GM12878 (cell line): ENCODE results near the gene ATP1B1. TPM values are rescaled to one million over a fixed set of nuclear protein-coding genes. Genes with fewer than 3 reads are reported as not detected.

ENCODE experiments used
- ATAC-seq: fragments of 200-7000 bp; cut with Tn5 transposase; 3 replicates; pipeline ENCODE4 v1.9.1; 2020; ENCODE audit warnings: mild to moderate bottlenecking, moderate library complexity
- BruUV-seq: library from RNA; stranded (reverse); fragments of 400-500 nt; replicated peaks from 2 replicates; lab custom pipeline; 2021; lab: Mats Ljungman, UMichigan
- CTCF ChIA-PET: fragments of 300-600 bp; sonication (Branson Sonifier 250); formaldehyde crosslinking; extraction: SDS; loops from one replicate; lab custom pipeline; 2021; ENCODE audit warnings: inconsistent platforms; lab: Yijun Ruan, JAX
- POLR2A ChIA-PET: fragments of 350-600 bp; formaldehyde crosslinking; extraction: SDS; loops from one replicate; lab custom pipeline; 2021; ENCODE audit warnings: inconsistent platforms; lab: Charles Lee
- RAD21 ChIA-PET: fragments of 300-600 bp; sonication (Branson Sonifier 250); formaldehyde crosslinking; loops from one replicate; lab custom pipeline; 2023; ENCODE audit warnings: antibody characterized with exemption; ENCODE audit not compliant: unreplicated experiment; lab: Charles Lee
- SMC1A ChIA-PET: fragments of 300-600 bp; sonication (Branson Sonifier 250); formaldehyde crosslinking; loops from one replicate; lab custom pipeline; 2023; ENCODE audit not compliant: unreplicated experiment, uncharacterized antibody; lab: Charles Lee
- DNase-seq: peaks from one replicate; pipeline ENCODE4 v3.0.0-alpha.2; 2011; ENCODE audit warnings: low read depth, low spot score
- FAIRE-seq: peaks from 3 replicates; lab custom pipeline; 2011; peaks lifted over from hg19 to GRCh38; lab: Jason Lieb, UNC
- H2AFZ ChIP-seq: 2 replicates; pipeline ENCODE4 v1.6.0; 2011; ENCODE audit warnings: low read depth, low read length, control low read depth; ENCODE audit not compliant: control insufficient read depth
- H3K27ac ChIP-seq: 2 replicates; pipeline ENCODE4 v1.5.1; 2011; ENCODE audit warnings: control low read depth; ENCODE audit not compliant: control insufficient read depth, insufficient read depth
- H3K27me3 ChIP-seq, 2 experiments: replicated peaks in 1 of 2; 2 replicates each; pipeline versions ENCODE4 v1.6.0 to v1.6.1; 2011; ENCODE audit warnings: low read length in 1 of 2; ENCODE audit not compliant: control insufficient read depth in 2 of 2, insufficient read depth in 2 of 2
- H3K36me3 ChIP-seq, 2 experiments: 2 replicates each; pipeline ENCODE4 v1.5.1; 2011; ENCODE audit warnings: low read length in 1 of 2; ENCODE audit not compliant: control insufficient read depth in 2 of 2, insufficient read depth in 2 of 2
- H3K4me1 ChIP-seq: 2 replicates; pipeline ENCODE4 v1.6.1; 2011; ENCODE audit warnings: mild to moderate bottlenecking, low read length, moderate library complexity, mixed read lengths; ENCODE audit not compliant: control insufficient read depth, insufficient read depth
- H3K4me2 ChIP-seq: 2 replicates; pipeline ENCODE4 v1.6.0; 2011; ENCODE audit warnings: control low read depth; ENCODE audit not compliant: control insufficient read depth, insufficient read depth
- H3K4me3 ChIP-seq: fragments of 200-600 bp; sonication (generic); 2 replicates; pipeline ENCODE4 v1.5.1; 2016
- H3K79me2 ChIP-seq: 2 replicates; pipeline ENCODE4 v1.6.0; 2011; ENCODE audit warnings: low read length; ENCODE audit not compliant: control insufficient read depth, insufficient read depth
- H3K9ac ChIP-seq: 2 replicates; pipeline ENCODE4 v1.8.0; 2011; ENCODE audit warnings: low read length, control low read depth, mixed read lengths; ENCODE audit not compliant: control insufficient read depth, insufficient read depth
- H3K9me3 ChIP-seq: replicated peaks from 3 replicates; pipeline ENCODE4 v1.5.1; 2011; ENCODE audit warnings: mild to moderate bottlenecking, low read length; ENCODE audit not compliant: control insufficient read depth, insufficient read depth
- H4K20me1 ChIP-seq: 2 replicates; pipeline ENCODE4 v1.6.0; 2011; ENCODE audit not compliant: control insufficient read depth, insufficient read depth
- CBX5 ChIP-seq: sonication (generic); IDR thresholded peaks from 2 replicates; pipeline ENCODE4 v1.6.1; 2016; ENCODE audit warnings: low read depth, moderate library complexity, mild to moderate bottlenecking, inconsistent platforms
- EP300 ChIP-seq, 2 experiments: fragments of 150-350 bp in 1 of 2; IDR thresholded peaks; 2 replicates each; pipeline ENCODE4 v1.6.1; 2011 to 2012; ENCODE audit warnings: low read depth in 2 of 2, low read length in 2 of 2, borderline replicate concordance in 1 of 2, improper control_type of control experiment in 1 of 2, inconsistent platforms in 1 of 2; ENCODE audit not compliant: control insufficient read depth in 1 of 2
- EZH2 ChIP-seq: IDR thresholded peaks from 2 replicates; pipeline ENCODE4 v1.6.1; 2012; ENCODE audit warnings: low read depth, mild to moderate bottlenecking, control low read depth, inconsistent platforms, low read length, borderline replicate concordance; ENCODE audit not compliant: control insufficient read depth
- JUND ChIP-seq: IDR thresholded peaks from 2 replicates; pipeline ENCODE4 v1.6.1; 2012; ENCODE audit warnings: low read depth, mild to moderate bottlenecking, low read length, improper control_type of control experiment, moderate library complexity
- NFXL1 ChIP-seq: fragments of 450-650 bp; IDR thresholded peaks from 2 replicates; pipeline ENCODE4 v1.6.1; 2017; ENCODE audit warnings: antibody characterized with exemption, mild to moderate bottlenecking, borderline replicate concordance
- NFYA ChIP-seq: IDR thresholded peaks from 2 replicates; pipeline ENCODE4 v1.6.1; 2011; ENCODE audit warnings: low read depth, mild to moderate bottlenecking, low read length, improper control_type of control experiment, borderline replicate concordance
- POU2F2 ChIP-seq: IDR thresholded peaks from 3 replicates; pipeline ENCODE4 v1.6.1; 2011; ENCODE audit warnings: low read depth, mild to moderate bottlenecking, low read length, borderline replicate concordance
- RELA ChIP-seq: fragments of 450-650 bp; IDR thresholded peaks from 2 replicates; pipeline ENCODE4 v1.8.0; 2014; ENCODE audit warnings: borderline replicate concordance; ENCODE audit not compliant: partially characterized antibody
- RFX5 ChIP-seq: IDR thresholded peaks from 2 replicates; pipeline ENCODE4 v1.6.1; 2011; ENCODE audit warnings: low read depth, low read length, improper control_type of control experiment
- ZBED1 ChIP-seq: IDR thresholded peaks from 2 replicates; pipeline ENCODE4 v1.6.1; 2016; ENCODE audit warnings: borderline replicate concordance
- ZZZ3 ChIP-seq: IDR thresholded peaks from 2 replicates; pipeline ENCODE4 v1.6.1; 2011; ENCODE audit warnings: low read depth; ENCODE audit not compliant: control insufficient read depth, insufficient read length
- WGBS: methylation state at CpG from one replicate; pipeline ENCODE4 v1.1.6; 2016; ENCODE audit warnings: low lambda C conversion rate; ENCODE audit not compliant: insufficient replicate concordance, insufficient coverage; ENCODE audit errors: missing lambda C conversion rate; 5-methylcytosine and 5-hydroxymethylcytosine counted together
- in situ Hi-C: fragments of 300-500 bp; cut with MboI; formaldehyde crosslinking; loops from 9 replicates; pipeline ENCODE4 v1.14.3; 2018; ENCODE audit warnings: mixed read lengths
- intact Hi-C: fragments of 100-400 bp; cut with micrococcal nuclease; formaldehyde crosslinking; loops from one replicate; pipeline ENCODE4 v1.14.2; 2022; ENCODE audit not compliant: unreplicated experiment
- polyA plus RNA-seq, 11 experiments: library from polyadenylated mRNA; depleted of rRNA in 4 of 11; unstranded in 6 of 11; stranded (reverse) in 5 of 11; fragments of >200 nt; fragmentation: Nextera tagmentation in 4 of 11; fragmentation: Illumina TruSeq in 1 of 11; extraction: Ambion mirVana in 4 of 11; extraction: Trizol in 1 of 11; gene quantifications; 1 replicate in 1 of 11; 2 replicates in 10 of 11; pipeline versions ENCODE4 v1.2.1 to v1.2.3, GENCODE V29; 2011 to 2016; ENCODE audit warnings: inconsistent platforms in 2 of 11, missing spikeins in 2 of 11, low read depth in 1 of 11
- total RNA-seq, 4 experiments: library from RNA; depleted of rRNA in 3 of 4; stranded (reverse); fragments of >200 nt in 3 of 4; fragmentation: Illumina TruSeq in 1 of 4; extraction: Trizol in 1 of 4; gene quantifications; 2 replicates each; pipeline versions ENCODE4 v1.2.1 to v1.2.3, GENCODE V29; 2013 to 2021
- TF ChIP-seq, protein P1 (sequence below): fragments of 450-650 bp; IDR thresholded peaks from 2 replicates; pipeline ENCODE4 v1.6.1; 2016; ENCODE audit warnings: mild to moderate bottlenecking
- TF ChIP-seq, protein P2 (sequence below): fragments of 450-650 bp; IDR thresholded peaks from 2 replicates; pipeline ENCODE4 v1.6.1; 2018; ENCODE audit warnings: borderline replicate concordance, mild to moderate bottlenecking; ENCODE audit not compliant: partially characterized antibody
- TF ChIP-seq, protein P3 (sequence below): IDR thresholded peaks from 2 replicates; pipeline ENCODE4 v1.6.1; 2012; ENCODE audit warnings: mild to moderate bottlenecking, low read depth, low read length
- TF ChIP-seq, protein P4 (sequence below): IDR thresholded peaks from 2 replicates; pipeline ENCODE4 v1.6.1; 2012; ENCODE audit warnings: low read depth, low read length, improper control_type of control experiment

Gene ATP1B1
- total and polyA plus RNA-seq, 10 of the 15 experiments (the other 5 are each of a cell fraction or from before 2014, with no cell fraction given): 0.84 to 14.0 (median 1.4) TPM

DNA sequence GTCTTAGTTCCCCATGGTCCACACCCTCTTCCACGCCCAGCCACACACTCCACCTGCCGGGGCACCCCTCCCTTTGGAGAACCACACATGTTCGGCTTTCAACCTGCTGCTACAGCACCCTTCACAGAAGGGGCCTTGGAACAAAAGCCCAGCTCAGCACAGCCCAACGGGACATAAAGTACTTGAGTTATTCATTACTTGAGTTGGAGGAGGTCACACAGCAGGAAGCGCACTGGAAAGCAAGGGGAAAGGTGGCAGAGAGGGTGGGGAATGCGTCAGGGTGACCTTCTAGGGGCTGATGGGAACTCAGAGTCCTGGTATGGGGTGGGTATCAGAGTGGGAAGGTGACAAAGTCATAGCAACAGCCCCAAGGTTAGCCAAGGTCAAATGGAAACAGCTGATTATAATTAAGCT is 3.0 kb upstream of the ATP1B1 start:
- CTCF ChIA-PET: interaction anchor here (0.6 to 9.6 kb wide), 6 partner anchors 9 to 466 kb away, joined by 3 to 100 read pairs (median 3); no protein-coding TSS in a partner anchor
- BruUV-seq: no TSS peak
- no peak for TF ChIP-seq EP300 (IDR thresholded peaks at IDR 0.05; ENCODE audit: borderline replicate concordance in 1 of 2, control insufficient read depth in 1 of 2, low read depth in 2 of 2, low read length in 2 of 2)
- TF ChIP-seq, protein P1, sequence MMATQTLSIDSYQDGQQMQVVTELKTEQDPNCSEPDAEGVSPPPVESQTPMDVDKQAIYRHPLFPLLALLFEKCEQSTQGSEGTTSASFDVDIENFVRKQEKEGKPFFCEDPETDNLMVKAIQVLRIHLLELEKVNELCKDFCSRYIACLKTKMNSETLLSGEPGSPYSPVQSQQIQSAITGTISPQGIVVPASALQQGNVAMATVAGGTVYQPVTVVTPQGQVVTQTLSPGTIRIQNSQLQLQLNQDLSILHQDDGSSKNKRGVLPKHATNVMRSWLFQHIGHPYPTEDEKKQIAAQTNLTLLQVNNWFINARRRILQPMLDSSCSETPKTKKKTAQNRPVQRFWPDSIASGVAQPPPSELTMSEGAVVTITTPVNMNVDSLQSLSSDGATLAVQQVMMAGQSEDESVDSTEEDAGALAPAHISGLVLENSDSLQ: no peak
- no peak for TF ChIP-seq EZH2
- TF ChIP-seq ZBED1: no peak
- TF ChIP-seq, protein P2, sequence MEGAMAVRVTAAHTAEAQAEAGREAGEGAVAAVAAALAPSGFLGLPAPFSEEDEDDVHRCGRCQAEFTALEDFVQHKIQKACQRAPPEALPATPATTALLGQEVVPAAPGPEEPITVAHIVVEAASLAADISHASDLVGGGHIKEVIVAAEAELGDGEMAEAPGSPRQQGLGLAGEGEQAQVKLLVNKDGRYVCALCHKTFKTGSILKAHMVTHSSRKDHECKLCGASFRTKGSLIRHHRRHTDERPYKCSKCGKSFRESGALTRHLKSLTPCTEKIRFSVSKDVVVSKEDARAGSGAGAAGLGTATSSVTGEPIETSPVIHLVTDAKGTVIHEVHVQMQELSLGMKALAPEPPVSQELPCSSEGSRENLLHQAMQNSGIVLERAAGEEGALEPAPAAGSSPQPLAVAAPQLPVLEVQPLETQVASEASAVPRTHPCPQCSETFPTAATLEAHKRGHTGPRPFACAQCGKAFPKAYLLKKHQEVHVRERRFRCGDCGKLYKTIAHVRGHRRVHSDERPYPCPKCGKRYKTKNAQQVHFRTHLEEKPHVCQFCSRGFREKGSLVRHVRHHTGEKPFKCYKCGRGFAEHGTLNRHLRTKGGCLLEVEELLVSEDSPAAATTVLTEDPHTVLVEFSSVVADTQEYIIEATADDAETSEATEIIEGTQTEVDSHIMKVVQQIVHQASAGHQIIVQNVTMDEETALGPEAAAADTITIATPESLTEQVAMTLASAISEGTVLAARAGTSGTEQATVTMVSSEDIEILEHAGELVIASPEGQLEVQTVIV: no peak
- no peak for TF ChIP-seq CBX5
- no peak for TF ChIP-seq RELA
- no peak for TF ChIP-seq POU2F2
- TF ChIP-seq, protein P3, sequence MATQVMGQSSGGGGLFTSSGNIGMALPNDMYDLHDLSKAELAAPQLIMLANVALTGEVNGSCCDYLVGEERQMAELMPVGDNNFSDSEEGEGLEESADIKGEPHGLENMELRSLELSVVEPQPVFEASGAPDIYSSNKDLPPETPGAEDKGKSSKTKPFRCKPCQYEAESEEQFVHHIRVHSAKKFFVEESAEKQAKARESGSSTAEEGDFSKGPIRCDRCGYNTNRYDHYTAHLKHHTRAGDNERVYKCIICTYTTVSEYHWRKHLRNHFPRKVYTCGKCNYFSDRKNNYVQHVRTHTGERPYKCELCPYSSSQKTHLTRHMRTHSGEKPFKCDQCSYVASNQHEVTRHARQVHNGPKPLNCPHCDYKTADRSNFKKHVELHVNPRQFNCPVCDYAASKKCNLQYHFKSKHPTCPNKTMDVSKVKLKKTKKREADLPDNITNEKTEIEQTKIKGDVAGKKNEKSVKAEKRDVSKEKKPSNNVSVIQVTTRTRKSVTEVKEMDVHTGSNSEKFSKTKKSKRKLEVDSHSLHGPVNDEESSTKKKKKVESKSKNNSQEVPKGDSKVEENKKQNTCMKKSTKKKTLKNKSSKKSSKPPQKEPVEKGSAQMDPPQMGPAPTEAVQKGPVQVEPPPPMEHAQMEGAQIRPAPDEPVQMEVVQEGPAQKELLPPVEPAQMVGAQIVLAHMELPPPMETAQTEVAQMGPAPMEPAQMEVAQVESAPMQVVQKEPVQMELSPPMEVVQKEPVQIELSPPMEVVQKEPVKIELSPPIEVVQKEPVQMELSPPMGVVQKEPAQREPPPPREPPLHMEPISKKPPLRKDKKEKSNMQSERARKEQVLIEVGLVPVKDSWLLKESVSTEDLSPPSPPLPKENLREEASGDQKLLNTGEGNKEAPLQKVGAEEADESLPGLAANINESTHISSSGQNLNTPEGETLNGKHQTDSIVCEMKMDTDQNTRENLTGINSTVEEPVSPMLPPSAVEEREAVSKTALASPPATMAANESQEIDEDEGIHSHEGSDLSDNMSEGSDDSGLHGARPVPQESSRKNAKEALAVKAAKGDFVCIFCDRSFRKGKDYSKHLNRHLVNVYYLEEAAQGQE: no peak
- no peak for TF ChIP-seq RFX5
- TF ChIP-seq NFXL1: no peak
- TF ChIP-seq JUND: no peak
- TF ChIP-seq, protein P4, sequence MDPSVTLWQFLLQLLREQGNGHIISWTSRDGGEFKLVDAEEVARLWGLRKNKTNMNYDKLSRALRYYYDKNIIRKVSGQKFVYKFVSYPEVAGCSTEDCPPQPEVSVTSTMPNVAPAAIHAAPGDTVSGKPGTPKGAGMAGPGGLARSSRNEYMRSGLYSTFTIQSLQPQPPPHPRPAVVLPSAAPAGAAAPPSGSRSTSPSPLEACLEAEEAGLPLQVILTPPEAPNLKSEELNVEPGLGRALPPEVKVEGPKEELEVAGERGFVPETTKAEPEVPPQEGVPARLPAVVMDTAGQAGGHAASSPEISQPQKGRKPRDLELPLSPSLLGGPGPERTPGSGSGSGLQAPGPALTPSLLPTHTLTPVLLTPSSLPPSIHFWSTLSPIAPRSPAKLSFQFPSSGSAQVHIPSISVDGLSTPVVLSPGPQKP: no peak
- no peak for TF ChIP-seq NFYA
- TF ChIP-seq ZZZ3: no peak

More for the DNA sequence above, 3.0 kb upstream of the ATP1B1 start:
- Histone ChIP-seq H3K4me2 (no peak overlapping the region), H3K27me3 (peaks cover 2 to 6% of the 10 kb centered on the region in 2 experiments; a peak in 2 of 4 replicates), H3K9ac (no peak overlapping the region), H3K4me3 (no peak overlapping the region), H3K27ac (no peak overlapping the region), H3K9me3 (no peaks in the 10 kb centered on the region), H2AFZ (no peak overlapping the region), H3K4me1 (peaks cover 5% of the 10 kb centered on the region; the same call in 1 of the 2 replicates), H3K79me2 (peaks cover 5% of the 10 kb centered on the region), H4K20me1 (no peaks in the 10 kb centered on the region), H3K36me3 (no peaks in the 10 kb centered on the region)
- ATAC-seq: no peak
- ChIA-PET SMC1A (interaction anchor here (0.9 to 15.1 kb wide), 10 partner anchors 10 to 467 kb away, joined by 3 to 188 read pairs (median 4); no protein-coding TSS in a partner anchor), RAD21 (interaction anchor here (0.6 to 2.3 kb wide), 10 partner anchors 10 to 485 kb away, joined by 3 to 9 read pairs (median 4); no protein-coding TSS in a partner anchor), POLR2A (interaction anchor here (1.3 to 1.6 kb wide), 4 partner anchors 8 to 78 kb away, joined by 3 to 4 read pairs (median 4); no protein-coding TSS in a partner anchor)
- intact Hi-C loops: no loop called here
- in situ Hi-C loops: no loop called here
- no peak for DNase-seq
- no peak for FAIRE-seq
- 32% methylated on average over 6 of the region's 6 CpGs for WGBS
